Measurements from ENCODE around the gene A1CF.
"Not testable (repeated sequence)": the region's sequence is repeated elsewhere in the genome, so short reads cannot be mapped to it uniquely, and the experiment has no call there.

The A1CF gene

GRCh38 chr10:50782017-50782416, 103.4 kb downstream of the A1CF start:
- FAIRE-seq: not testable (repeated sequence)

- FAIRE-seq: not testable (repeated sequence)
Observed at GRCh38 chr10:50780036-50780435, 105.4 kb downstream of the A1CF start.

- FAIRE-seq: not testable (repeated sequence)
Observed at GRCh38 chr10:50774868-50775267, 110.6 kb downstream of the A1CF start.

- not testable (repeated sequence) for FAIRE-seq
Observed at GRCh38 chr10:50772042-50772441, 113.4 kb downstream of the A1CF start.

GRCh38 chr10:50766774-50767513, 118.5 kb downstream of the A1CF start:
- FAIRE-seq: not testable (repeated sequence)
